GM21576 (cell line): ENCODE results near the gene SCNN1G.

ENCODE experiments used
- ATAC-seq: cut with Tn5 transposase; IDR thresholded peaks from one replicate; pipeline ENCODE4 v1.9.1; 2021; ENCODE audit warnings: mild to moderate bottlenecking, moderate library complexity; ENCODE audit not compliant: unreplicated experiment

Gene SCNN1G

DNA sequence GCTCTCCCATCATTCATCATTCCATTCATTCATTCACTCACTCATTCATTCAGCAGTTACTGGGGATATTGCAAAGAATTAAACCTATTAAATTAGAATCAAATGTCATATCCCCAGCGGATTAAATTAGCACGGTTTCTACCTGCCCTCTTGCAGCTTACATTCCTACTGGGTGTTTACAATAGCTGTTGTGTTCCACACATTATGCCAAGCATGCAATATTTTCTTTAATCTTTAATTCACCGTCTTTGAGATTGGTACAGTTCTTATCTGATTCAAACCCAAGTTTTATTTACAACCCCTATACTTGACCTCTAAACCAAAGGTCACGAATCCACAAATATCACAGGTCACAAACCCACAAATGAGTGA lies 32.6 kb upstream of the SCNN1G start:
- ATAC-seq = no peak

DNA sequence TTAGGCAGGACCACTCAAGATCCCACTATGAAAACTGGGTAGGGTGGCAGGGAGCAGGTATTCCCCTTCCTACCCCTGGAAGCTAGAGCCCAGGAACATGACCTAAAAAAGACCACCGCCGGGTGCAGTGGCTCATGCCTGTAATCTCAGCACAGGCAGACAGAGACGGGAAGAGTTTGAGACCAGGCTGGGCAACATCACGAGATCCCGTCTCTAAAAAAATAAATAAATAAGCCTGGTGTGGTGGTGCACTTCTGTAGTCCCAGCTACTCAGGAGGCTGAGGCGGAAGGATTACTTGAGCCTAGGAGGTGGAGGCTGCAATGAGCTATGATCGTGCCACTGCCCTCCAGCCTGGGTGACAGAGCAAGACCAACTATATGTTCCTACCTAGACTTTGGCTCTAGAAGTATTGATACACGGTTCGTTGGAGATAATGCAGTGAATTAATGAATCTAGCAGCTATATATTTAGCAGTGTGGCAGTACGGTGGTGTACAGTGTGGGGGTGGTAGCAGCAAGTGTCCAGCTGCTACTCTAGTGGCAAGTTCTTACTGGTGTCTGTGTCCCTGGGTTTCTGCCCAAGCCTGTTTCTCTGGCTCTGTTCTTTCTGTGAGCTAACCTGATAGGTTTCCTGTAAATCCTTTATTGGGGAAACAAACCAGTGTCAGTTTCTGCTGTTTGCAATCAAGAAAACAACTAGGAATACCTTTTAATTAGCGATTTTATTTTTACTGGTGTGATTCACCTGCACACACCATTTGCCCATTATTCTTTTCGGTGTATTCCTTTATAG lies 30.0 kb upstream of the SCNN1G start:
- no peak for ATAC-seq

DNA sequence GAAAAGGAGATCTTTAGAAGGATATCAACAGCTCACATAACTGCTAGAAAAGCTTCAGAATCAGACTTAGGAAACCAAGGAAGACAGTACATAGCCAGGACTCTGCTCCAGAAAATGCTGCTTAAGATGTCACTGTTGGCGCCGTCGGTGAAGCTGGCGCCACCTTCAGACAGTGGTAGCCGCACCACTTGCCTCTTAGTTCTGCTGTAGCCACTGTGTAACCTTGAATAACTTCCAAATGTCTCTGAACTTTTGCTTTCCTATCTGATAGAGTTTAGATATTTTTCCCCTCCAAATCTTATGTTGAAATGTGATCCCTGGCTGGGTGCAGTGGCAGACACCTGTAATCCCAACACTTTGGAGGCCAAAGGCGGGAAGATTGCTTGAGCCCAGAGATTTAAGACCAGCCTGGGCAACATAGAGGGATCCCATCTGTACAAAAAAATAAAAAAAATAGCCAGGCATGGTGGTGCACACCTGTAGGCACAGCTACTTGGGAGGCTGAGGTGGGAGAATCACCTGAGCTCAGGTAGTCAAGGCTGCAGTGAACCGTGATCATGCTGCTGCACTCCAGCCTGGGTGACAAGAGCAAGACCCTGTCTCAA lies 27.0 kb upstream of the SCNN1G start:
- ATAC-seq = no peak

DNA sequence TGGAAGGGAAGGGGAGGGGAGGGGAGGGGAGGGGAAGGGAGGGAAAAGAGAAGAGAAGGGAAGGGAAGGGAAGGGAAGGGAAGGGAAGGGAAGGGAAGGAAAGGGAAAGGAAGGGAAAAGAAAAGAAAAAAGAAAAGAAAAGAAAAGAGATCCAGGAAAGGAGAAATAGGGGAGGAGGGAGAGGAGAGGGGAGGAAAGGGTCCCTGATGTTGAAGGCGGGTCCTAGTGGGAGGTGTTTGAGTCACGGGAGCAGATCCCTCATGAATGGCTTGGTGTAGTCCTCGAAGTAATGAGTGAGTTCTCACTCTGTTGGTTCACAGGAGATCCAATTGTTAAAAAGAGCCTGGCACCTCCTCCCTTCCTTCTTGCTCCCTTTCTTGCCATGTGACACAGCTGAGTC lies 26.4 kb upstream of the SCNN1G start:
- no peak for ATAC-seq

DNA sequence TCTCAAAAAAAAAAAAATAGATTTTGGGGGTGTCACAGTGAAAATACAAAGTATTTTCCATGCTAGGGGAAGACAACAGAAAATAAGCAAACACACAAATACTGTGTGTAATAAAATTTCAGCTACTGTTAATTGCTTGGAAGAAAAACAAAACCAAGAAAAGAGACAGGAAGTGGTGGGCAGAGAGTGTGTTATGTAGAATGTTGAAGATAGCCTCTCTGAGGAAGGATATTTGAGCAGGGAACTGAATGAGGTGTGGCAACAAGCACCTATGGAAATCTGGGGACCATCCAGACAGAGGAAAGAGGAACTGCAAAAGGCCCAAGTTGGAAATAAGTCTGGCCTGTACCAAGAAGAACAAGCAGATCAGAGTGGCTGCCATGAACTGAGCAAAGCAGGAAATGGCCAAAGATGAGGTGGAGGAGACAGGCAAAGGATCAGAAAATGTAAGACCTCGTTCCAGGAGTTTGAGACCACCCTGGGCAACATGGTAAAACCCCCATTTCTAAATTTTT lies 25.5 kb upstream of the SCNN1G start:
- no peak for ATAC-seq

DNA sequence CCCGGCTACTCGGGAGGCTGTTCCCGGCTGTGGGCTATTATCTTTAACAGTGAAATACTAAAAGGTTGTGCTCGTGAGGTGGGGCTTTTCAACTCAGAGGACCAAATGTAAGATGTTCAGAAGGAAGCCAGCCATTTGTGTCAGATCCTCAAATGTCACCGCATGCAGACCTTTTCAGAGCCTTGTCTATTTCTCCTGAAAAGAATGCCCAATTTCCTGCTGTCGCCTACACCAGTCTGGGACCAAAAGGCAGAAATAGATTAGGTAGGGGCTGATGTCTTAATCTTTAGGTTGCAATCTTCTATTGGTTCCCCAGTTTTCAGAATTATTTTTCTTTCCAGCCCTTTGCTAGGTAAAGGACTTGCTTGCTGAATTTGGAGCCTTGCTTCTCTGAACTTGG lies 24.4 kb upstream of the SCNN1G start:
- no peak for ATAC-seq

DNA sequence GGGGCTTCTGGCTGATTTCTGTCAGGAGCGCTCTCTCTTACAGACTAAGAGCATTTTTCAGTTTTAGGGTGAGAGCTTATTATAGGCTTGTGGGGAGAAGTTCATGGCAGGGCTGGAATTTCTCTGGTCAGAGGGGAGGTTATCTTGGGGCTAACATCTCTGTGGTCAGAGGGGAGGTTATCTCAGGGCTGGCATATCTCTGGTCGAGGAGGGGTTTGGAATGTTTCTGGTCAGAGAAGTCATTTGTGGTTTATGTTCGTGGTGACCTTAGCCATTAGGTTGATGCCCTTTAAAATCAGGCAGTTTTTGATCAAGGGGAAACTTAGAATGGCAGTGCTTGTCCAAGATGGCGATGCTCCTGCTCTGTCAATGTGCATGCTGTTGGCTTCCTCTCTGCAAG lies 22.5 kb upstream of the SCNN1G start:
- no peak for ATAC-seq

DNA sequence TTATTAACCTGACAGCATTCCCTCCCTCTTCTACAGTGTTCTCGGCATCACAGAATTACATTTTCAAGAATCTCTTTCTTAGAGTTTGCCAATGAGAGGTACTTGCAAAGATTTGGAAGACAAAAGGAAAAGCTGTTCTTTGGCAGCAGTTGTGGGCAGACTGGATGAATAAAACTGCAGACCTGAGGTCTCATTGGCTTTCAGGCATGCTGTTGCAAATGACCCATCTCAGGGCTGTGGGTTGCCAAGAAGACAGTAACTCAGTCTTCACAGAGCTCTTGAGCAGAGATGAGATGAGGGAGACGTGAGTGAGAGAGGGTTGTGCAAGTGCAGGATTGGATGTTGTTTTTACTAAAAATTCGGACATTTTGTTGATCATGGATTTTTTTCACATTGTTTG lies 22.0 kb upstream of the SCNN1G start:
- no peak for ATAC-seq

DNA sequence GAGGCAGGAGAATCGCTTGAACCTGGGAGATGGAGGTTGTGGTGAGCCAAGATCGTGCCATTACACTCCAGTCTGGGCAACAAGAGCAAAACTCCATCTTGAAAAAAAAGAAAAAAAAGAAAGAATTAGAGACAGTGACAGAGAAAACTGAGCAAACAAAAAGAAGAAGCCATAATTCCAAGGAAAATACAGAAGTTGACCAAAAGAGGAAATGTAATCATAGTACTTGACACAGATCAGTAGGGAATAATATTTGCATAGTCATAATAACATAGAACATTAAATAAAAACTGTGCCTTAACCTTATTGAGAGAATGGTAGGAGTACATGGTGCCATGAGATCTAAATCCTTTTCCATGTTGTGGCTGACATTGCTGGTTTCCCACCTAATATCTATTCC lies 18.6 kb upstream of the SCNN1G start:
- no peak for ATAC-seq

DNA sequence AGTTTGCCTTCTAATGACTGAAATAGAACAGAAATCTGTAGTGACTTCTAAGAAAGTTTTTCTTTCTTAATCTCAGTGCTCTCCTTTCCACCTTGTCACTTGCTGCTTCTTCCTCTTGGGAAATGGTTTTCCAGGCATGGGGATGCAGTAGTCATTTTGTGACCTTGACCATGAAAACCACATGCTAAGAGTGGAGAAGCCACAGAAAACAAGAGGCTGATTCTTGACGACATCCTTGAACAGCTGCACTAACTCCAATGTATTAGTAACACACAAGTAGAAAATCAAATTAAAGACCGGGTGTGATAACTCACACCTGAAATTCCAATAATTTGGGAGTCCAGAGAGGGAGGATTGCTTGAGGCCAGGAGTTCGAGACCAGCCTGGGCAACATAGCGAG lies 17.8 kb upstream of the SCNN1G start:
- no peak for ATAC-seq

DNA sequence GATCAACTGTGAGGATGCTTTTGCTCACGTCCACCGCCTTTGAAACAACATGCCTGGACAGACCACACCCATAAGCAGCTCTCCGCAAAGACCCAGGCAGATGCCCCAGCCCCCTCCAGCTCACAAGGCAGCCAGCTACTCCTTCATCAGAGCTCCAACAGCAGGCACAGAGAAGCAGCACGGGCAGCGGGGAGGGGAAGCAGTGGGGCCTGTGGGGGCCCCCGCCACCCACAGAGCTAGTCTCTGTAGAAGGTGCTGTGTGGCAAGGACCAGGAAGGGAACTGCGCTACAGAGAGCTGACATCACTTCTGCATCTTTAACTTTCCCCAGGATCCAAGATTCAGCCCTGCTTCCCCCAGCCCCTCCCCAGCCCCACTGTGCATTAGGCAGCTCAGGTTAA lies 10.0 kb upstream of the SCNN1G start:
- no peak for ATAC-seq

DNA sequence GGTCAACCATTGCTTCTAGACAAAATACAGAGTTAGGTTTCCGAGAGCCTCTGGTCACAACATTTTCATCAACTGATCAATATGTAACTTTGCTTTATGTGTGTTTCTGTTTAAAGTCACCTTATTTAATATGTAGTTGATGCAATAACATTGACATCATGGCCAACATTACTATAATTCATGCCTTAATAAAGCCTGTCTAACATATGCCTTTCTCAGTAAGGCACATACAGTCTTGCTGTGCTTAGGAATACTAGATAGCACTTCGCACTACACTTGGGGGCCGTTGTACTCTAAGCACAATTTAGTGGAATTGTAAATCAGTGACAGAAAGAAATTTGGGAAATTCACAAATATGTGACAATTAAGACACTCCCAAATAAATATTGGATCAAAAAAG lies 9.6 kb upstream of the SCNN1G start:
- no peak for ATAC-seq

DNA sequence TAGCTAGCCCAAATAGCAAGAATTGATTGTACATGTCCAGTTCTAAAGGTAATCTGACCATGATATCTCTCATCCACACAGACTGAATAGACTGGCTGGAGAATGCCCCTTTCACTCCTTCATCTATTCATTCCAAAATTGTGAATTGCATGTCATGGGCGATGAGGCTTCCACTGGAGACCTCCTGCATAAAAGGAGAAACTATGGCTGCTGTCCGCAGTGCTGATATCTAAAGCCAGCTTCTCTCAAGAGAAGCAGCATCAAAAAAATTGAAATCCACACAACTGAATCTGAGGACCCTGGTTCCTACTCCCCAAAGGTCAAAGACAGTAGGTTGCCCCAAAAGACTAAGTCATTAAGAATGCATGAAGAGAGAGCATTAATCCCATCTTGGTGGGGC lies 7.9 kb upstream of the SCNN1G start:
- ATAC-seq = no peak

DNA sequence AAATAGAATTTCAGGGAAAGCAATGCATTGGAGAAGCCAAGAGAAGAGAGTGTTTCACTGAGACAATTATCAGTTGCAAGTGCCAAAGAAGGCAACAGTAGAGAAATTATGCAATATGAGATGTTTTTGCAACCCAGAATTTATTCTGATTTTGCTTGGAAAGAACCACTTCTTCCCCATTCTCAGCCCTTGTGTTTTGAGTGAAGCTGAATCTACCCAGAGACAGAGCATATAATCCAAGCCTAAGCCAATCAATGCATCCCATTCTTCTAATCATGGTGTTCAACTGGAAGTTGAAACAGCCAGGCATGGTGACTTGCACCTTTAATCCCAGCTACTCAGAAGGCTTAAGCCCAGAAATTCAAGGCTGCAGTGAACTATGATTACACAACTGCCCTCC lies 6.9 kb upstream of the SCNN1G start:
- ATAC-seq = no peak

DNA sequence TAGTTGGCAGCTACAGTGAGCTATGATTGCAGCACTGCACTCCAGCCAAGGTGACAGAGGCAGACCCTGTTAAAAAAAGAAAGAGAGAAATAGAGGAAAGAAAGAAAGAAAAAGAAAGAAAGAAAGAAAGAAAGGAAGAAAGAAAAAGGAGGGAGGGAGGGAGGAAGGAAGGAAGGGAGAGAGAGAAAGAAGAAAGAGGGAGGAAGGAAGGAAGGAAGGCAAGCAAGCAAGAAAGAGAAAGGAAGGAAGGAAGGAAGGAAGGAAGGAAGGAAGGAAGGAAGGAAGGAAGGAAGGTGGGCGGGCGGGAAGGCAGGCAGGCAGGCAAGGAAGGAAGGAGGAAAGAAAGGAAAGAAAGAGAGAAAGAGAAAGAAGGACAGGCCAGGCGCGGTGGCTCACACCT lies 1.0 kb upstream of the SCNN1G start:
- ATAC-seq = no peak

DNA sequence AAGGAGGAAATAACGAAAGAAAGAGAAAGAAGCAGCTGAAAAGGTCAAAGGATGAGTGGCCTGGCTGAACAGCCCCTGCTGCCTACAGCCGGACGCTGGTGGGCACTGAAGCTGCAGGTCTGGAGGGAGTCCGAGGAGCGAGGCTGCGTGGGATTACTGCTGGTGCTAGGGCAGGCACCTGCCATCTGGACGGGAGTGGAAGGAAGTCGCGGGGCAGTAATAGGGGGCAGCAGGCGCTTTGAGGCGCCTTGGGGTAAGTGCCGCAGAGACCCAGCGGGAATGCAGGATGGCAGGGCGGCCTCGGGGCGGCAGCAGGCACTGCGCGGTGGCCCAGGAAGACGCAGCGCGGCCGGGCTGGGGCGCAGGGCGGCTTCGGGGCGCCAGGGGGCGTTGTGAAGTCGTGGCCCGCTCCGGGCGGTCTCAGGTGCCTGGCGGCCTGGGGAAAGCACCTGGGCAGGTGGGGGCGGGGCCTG lies 303 bp upstream of the SCNN1G start:
- ATAC-seq = peak; percentile 91

DNA sequence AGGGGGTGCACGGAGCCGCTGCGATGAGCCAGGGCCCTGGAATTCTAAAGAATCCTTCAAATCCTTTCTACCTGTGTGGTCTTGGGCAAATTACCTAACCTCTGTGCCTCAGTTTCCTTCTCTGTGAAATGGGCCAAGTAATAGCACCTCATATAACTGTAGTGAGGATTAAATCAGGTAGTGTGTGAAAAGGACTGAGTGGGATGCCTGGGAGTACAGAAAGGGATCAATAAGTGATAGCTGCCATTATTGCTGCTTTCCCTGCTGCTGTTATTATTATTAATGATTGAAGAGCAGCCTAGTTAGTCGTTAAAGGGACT lies 958 bp downstream of the SCNN1G start:
- ATAC-seq = no peak

DNA sequence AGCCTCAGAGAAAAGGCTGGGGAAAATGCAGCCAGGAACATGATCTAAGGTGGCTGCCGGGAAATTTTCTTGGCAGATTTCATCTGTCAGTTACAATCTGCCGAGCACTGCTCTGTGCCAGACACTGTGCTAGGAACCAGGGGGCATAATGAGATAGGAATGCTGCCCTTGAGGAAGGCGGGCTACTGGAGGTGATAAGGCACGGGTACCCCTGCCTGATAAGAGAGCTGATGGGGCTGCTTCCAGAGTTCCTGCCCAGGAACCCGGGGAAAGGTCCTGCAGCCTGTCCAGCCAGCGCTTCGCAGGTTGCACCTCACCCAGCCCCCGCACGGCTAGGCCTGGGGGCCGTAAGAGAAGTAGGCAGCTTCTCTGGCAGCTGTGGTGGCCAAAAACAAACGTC lies 3.1 kb downstream of the SCNN1G start:
- ATAC-seq = no peak

DNA sequence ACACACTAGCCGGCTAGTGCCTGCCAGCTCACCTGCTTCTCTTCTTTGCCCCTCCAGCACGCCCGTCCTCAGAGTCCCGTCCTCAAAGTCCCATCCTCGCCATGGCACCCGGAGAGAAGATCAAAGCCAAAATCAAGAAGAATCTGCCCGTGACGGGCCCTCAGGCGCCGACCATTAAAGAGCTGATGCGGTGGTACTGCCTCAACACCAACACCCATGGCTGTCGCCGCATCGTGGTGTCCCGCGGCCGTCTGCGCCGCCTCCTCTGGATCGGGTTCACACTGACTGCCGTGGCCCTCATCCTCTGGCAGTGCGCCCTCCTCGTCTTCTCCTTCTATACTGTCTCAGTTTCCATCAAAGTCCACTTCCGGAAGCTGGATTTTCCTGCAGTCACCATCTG lies 3.6 kb downstream of the SCNN1G start:
- ATAC-seq = no peak

DNA sequence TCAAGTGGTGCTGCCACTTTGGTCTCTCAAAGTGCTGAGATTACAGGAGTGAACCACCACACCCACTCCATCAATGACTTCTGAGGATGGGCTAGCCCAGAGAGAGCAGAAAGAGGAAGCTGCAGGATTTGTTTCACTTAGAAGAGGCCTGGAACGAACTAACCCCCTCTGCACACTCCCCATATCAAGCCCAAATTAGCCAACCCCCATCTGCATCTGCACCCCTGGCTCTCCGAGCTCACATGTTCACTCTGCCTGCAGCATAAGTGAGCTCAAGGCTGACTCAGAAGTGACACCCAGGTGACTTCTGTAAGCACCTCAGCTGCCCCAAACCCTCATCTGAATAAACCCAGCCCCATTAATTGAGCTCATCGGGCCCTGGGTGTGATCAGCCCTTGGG lies 4.8 kb downstream of the SCNN1G start:
- ATAC-seq = no peak

DNA sequence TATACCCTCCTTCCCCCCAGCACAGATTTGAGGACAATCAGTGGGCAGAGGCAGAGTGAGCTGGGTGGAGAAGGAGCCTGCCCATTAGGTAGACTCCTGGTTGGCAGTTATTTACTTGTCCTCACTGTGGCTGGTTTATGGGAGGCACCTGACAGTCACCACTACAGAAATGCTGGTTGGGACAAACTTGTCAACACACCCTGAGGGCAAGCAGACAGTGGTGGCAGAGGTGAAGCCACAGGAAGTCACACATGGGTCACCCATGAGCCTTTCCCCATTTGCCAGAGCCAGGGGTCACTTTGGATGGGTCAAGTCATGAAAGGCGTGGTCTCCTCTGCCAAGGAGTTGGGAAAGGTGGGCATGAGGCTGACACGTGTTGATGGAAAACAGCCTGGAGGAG lies 6.4 kb downstream of the SCNN1G start:
- no peak for ATAC-seq

DNA sequence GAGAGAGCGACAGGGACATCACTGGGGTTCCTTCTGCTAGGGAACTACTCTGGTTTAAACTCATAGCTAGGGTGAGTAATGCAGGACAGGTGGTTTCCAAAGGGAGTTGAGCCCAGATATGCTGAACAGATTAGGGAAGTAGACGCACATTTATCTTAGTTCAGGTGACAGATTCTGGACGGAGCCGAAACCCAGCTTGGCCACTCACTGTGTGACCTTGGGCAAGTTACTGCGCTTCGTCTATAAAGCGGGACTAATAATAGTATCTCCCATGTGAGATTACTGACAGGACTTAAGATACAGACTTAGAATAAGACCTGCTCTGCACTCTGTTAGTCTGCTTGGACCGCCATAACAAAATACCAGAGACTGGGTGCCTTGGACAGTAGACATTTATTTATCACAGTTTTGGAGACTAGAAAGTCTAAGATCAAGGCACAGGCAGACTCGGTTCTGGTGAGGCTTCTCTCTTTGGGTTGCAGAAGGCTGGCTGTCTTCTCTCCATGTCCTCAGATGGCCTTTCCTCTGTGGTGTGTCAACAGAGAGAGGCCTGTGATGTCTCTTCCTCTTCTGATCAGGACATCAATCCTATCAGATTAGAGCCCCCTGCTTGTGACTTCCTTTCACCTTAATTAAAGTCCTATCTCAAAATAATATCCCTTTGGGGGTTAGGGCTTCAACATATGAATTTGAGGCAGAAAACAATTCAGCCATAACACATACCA lies 12.1 kb downstream of the SCNN1G start:
- ATAC-seq = no peak
